ENCODE measurements around the gene KIF26B. TPM values are rescaled to one million over a fixed set of nuclear protein-coding genes. Genes with fewer than 3 reads are reported as not detected.
A peak's percentile ranks its signal among the peaks of the same experiment; 100 is the strongest.

Gene KIF26B
- total RNA-seq, 1 experiment from 2014 or later, result 1.2 TPM

- no peak for ATAC-seq
Observed at GRCh38 chr1:245466261-245466660, 311.5 kb downstream of the KIF26B start.

More at GRCh38 chr1:245466261-245466660, 311.5 kb downstream of the KIF26B start:
- Mint-ChIP-seq H3K9me3 (no peaks in the 10 kb centered on the region), H3K4me3 (no peak overlapping the region), H3K27me3 (ENCODE audit: low read depth) (peaks cover 3% of the 10 kb centered on the region; the same call in 1 of the 2 replicates), H3K4me1 (peaks cover 11% of the 10 kb centered on the region), H3K27ac (0 out of 2 replicates have a peak overlapping the region, but pooled peaks have one; percentile 3), H3K36me3 (no peaks in the 10 kb centered on the region)
- ChIA-PET POLR2A (no interaction called here), CTCF (no interaction called here)
- no peak for DNase-seq (ENCODE audit: low spot score)
- TF ChIP-seq ZNF281 (CRISPR knock-in tag; IDR thresholded peaks at IDR 0.05) (no peak), ZNF219 (CRISPR knock-in tag; IDR thresholded peaks at IDR 0.05; ENCODE audit: borderline replicate concordance) (no peak), ZNF416 (CRISPR knock-in tag; IDR thresholded peaks at IDR 0.05) (no peak), NFATC4 (CRISPR knock-in tag; IDR thresholded peaks at IDR 0.05) (no peak), MXD4 (CRISPR knock-in tag; IDR thresholded peaks at IDR 0.05; ENCODE audit: borderline replicate concordance) (no peak), JAZF1 (CRISPR knock-in tag; IDR thresholded peaks at IDR 0.05) (no peak), ERG (CRISPR knock-in tag; IDR thresholded peaks at IDR 0.05) (no peak), ZNF532 (CRISPR knock-in tag; IDR thresholded peaks at IDR 0.05; ENCODE audit: borderline replicate concordance) (no peak), TCF7 (CRISPR knock-in tag; IDR thresholded peaks at IDR 0.05; ENCODE audit: low read depth) (no peak), MLX (CRISPR knock-in tag; IDR thresholded peaks at IDR 0.05) (no peak)
- TF ChIP-seq, protein P1, sequence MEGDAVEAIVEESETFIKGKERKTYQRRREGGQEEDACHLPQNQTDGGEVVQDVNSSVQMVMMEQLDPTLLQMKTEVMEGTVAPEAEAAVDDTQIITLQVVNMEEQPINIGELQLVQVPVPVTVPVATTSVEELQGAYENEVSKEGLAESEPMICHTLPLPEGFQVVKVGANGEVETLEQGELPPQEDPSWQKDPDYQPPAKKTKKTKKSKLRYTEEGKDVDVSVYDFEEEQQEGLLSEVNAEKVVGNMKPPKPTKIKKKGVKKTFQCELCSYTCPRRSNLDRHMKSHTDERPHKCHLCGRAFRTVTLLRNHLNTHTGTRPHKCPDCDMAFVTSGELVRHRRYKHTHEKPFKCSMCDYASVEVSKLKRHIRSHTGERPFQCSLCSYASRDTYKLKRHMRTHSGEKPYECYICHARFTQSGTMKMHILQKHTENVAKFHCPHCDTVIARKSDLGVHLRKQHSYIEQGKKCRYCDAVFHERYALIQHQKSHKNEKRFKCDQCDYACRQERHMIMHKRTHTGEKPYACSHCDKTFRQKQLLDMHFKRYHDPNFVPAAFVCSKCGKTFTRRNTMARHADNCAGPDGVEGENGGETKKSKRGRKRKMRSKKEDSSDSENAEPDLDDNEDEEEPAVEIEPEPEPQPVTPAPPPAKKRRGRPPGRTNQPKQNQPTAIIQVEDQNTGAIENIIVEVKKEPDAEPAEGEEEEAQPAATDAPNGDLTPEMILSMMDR (IDR thresholded peaks at IDR 0.05), result no peak
